ENCODE data around the gene ZNRF2. TPM values are rescaled to one million over a fixed set of nuclear protein-coding genes. Genes with fewer than 3 reads are reported as not detected.

ZNRF2 gene
- total and polyA plus RNA-seq, 10 of the 15 experiments (the other 5 are each of a cell fraction or from before 2014, with no cell fraction given): 1.2 to 20.4 (median 9.5) TPM

DNA sequence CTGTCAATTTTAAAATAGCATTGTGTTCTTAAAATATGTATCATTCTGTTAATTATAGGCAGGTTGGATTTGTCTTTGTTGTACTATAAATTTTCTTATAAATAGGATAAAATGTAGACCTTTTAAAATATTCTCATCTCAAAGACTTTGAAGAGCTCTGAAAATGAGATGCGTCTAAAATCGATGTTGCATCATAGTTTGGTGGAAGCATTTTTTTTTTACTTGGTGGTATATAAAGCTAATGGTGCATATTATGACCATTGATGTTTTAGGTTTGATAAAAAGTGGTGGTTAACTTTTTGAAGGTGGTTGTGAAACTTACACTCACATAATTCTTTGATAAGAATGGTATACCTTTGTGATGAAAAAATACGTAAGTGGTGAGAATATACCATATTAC is 69.1 kb downstream of the ZNRF2 start:
- Histone ChIP-seq H3K27ac (ENCODE audit: control insufficient read depth, insufficient read depth) (no peak overlapping the region), H2AFZ (ENCODE audit: control insufficient read depth, low read depth, low read length) (no peak overlapping the region), H3K36me3 (ENCODE audit: control insufficient read depth in 2 of 2, insufficient read depth in 2 of 2, low read length in 1 of 2) (no peaks in the 10 kb centered on the region), H3K27me3 (replicated peaks in 1 of 2; ENCODE audit: control insufficient read depth in 2 of 2, insufficient read depth in 2 of 2, low read length in 1 of 2) (no peaks in the 10 kb centered on the region), H4K20me1 (ENCODE audit: control insufficient read depth, insufficient read depth) (no peaks in the 10 kb centered on the region), H3K4me1 (ENCODE audit: control insufficient read depth, insufficient read depth, low read length) (peaks cover 6% of the 10 kb centered on the region; the same call in 1 of the 2 replicates), H3K9me3 (replicated peaks; ENCODE audit: control insufficient read depth, insufficient read depth, low read length) (no peaks in the 10 kb centered on the region), H3K9ac (ENCODE audit: control insufficient read depth, insufficient read depth, low read length) (no peak overlapping the region), H3K4me3 (no peak overlapping the region), H3K4me2 (ENCODE audit: control insufficient read depth, insufficient read depth) (no peak overlapping the region), H3K79me2 (ENCODE audit: control insufficient read depth, insufficient read depth, low read length) (peaks cover 18% of the 10 kb centered on the region)
- intact Hi-C loops (cut with micrococcal nuclease; ENCODE audit: unreplicated experiment) (loop anchor here (2.0 kb wide), 1 partner anchor 69 kb away; the partner anchor contains the start of gene ZNRF2), in situ Hi-C loops (cut with MboI) (no loop called here)
- BruUV-seq (replicated peaks): no TSS peak
- CTCF ChIA-PET: interaction anchor here (0.7 to 7.6 kb wide), 14 partner anchors 11 to 216 kb away, joined by 3 to 138 read pairs (median 6); no protein-coding TSS in a partner anchor
- no peak for DNase-seq (ENCODE audit: low read depth, low spot score)
- no peak for TF ChIP-seq WRNIP1 (IDR thresholded peaks at IDR 0.05; ENCODE audit: borderline replicate concordance, low read depth, low read length)
- TF ChIP-seq STAT1 (conservative IDR thresholded peaks at IDR 0.05): no peak
- TF ChIP-seq NFYA (IDR thresholded peaks at IDR 0.05; ENCODE audit: borderline replicate concordance, low read depth, low read length): no peak
- TF ChIP-seq FOXM1 (IDR thresholded peaks at IDR 0.05; ENCODE audit: low read depth, low read length): no peak
- no peak for TF ChIP-seq PAX5 (IDR thresholded peaks at IDR 0.05; ENCODE audit: borderline replicate concordance, low read depth, low read length)
- TF ChIP-seq BMI1 (IDR thresholded peaks at IDR 0.05; ENCODE audit: borderline replicate concordance): no peak
- TF ChIP-seq, protein P1, sequence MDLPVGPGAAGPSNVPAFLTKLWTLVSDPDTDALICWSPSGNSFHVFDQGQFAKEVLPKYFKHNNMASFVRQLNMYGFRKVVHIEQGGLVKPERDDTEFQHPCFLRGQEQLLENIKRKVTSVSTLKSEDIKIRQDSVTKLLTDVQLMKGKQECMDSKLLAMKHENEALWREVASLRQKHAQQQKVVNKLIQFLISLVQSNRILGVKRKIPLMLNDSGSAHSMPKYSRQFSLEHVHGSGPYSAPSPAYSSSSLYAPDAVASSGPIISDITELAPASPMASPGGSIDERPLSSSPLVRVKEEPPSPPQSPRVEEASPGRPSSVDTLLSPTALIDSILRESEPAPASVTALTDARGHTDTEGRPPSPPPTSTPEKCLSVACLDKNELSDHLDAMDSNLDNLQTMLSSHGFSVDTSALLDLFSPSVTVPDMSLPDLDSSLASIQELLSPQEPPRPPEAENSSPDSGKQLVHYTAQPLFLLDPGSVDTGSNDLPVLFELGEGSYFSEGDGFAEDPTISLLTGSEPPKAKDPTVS (IDR thresholded peaks at IDR 0.05; ENCODE audit: low read depth, low read length): no peak
- no peak for TF ChIP-seq EP300 (IDR thresholded peaks at IDR 0.05; ENCODE audit: borderline replicate concordance in 1 of 2, control insufficient read depth in 1 of 2, low read depth in 2 of 2, low read length in 2 of 2)
- POLR2A ChIA-PET: interaction anchor here (0.7 to 1.4 kb wide), 3 partner anchors 8 to 36 kb away, joined by 3 to 7 read pairs (median 3); no protein-coding TSS in a partner anchor
- 94% methylated on average over 3 of the region's 3 CpGs for WGBS (ENCODE audit: insufficient coverage, insufficient replicate concordance, low lambda C conversion rate, missing lambda C conversion rate)
- SMC1A ChIA-PET (ENCODE audit: uncharacterized antibody, unreplicated experiment): interaction anchor here (0.8 to 9.0 kb wide), 15 partner anchors 8 to 188 kb away, joined by 3 to 202 read pairs (median 7); partner anchors contain the start of gene ZNRF2
- FAIRE-seq: no peak
- RAD21 ChIA-PET (ENCODE audit: unreplicated experiment): interaction anchor here (0.6 to 8.0 kb wide), 9 partner anchors 8 to 210 kb away, joined by 3 to 108 read pairs (median 7); no protein-coding TSS in a partner anchor
- ATAC-seq: no peak

Data from GM12878 (cell line).